ENCODE measurements around the gene RNF217.

Gene RNF217

GRCh38 chr6:124953808-124954207 is 8.4 kb upstream of the RNF217 start:
- Histone ChIP-seq H2AFZ (ENCODE audit: low read length) (no peak overlapping the region), H4K20me1 (ENCODE audit: insufficient read depth, low read length, poor library complexity, severe bottlenecking) (no peaks in the 10 kb centered on the region), H3K4me2 (ENCODE audit: low read depth, low read length, poor library complexity, severe bottlenecking) (no peak overlapping the region), H3F3A (ENCODE audit: low read depth) (no peaks in the 10 kb centered on the region), H3K4me1 (ENCODE audit: insufficient read depth, low read length, poor library complexity, severe bottlenecking) (no peaks in the 10 kb centered on the region), H3K36me3 (ENCODE audit: insufficient read depth, low read length) (no peaks in the 10 kb centered on the region), H3K9ac (ENCODE audit: low read depth, low read length, poor library complexity, severe bottlenecking) (no peak overlapping the region), H3K4me3 (ENCODE audit: low read length, poor library complexity, severe bottlenecking) (no peak overlapping the region), H3K9me2 (replicated peaks; ENCODE audit: low read depth, low read length) (no peaks in the 10 kb centered on the region), H3K79me2 (ENCODE audit: insufficient read depth, low read length) (no peaks in the 10 kb centered on the region), H3K27me3 (ENCODE audit: insufficient read depth, low read length, poor library complexity, severe bottlenecking) (no peaks in the 10 kb centered on the region), H3K9me3 (ENCODE audit: insufficient read depth, low read depth, low read length) (no peaks in the 10 kb centered on the region)
- TF ChIP-seq EZH2phosphoT487 (IDR thresholded peaks at IDR 0.05; ENCODE audit: borderline replicate concordance) = no peak
- TF ChIP-seq, protein P1, sequence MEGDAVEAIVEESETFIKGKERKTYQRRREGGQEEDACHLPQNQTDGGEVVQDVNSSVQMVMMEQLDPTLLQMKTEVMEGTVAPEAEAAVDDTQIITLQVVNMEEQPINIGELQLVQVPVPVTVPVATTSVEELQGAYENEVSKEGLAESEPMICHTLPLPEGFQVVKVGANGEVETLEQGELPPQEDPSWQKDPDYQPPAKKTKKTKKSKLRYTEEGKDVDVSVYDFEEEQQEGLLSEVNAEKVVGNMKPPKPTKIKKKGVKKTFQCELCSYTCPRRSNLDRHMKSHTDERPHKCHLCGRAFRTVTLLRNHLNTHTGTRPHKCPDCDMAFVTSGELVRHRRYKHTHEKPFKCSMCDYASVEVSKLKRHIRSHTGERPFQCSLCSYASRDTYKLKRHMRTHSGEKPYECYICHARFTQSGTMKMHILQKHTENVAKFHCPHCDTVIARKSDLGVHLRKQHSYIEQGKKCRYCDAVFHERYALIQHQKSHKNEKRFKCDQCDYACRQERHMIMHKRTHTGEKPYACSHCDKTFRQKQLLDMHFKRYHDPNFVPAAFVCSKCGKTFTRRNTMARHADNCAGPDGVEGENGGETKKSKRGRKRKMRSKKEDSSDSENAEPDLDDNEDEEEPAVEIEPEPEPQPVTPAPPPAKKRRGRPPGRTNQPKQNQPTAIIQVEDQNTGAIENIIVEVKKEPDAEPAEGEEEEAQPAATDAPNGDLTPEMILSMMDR (conservative IDR thresholded peaks at IDR 0.05; ENCODE audit: low read length) = no peak

DNA sequence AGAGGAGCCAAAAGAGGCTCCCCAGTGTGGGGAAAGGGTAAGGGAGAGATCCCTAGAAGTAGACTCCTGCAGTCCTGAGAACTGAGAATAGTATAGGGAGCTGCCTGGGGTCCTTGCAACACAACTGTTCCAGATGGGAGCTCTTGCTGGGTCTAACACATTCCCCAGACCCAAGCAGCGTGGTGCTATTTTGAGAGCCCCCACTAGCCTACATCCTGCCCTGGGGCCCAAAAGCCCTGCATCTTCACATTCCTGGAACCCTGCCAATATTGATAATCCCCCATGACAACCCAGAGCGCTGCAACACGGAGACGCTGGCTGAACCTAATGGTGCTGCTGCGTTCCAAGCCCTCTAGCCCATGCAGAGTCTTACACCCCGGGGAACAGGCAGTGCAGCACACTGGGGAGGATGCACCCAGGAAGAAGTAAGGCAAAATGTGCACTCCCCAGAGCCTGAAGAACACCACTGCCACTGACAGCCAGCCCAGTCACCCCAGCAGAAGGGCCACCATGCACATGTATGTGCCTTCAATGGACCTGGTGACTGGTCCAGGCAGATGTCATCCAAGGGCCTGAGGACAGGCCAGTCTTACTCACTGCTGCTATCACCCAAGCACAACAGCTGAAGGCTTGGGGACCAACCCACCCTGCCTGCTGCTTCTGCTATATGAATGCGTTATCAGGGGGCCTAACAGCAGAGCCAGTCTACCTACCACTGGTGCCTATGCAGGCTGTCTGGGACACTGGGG is 7.0 kb upstream of the RNF217 start:
- Histone ChIP-seq H3K9ac (ENCODE audit: low read depth, low read length, poor library complexity, severe bottlenecking) (no peak overlapping the region), H3K27me3 (ENCODE audit: insufficient read depth, low read length, poor library complexity, severe bottlenecking) (no peaks in the 10 kb centered on the region), H3K4me3 (ENCODE audit: low read length, poor library complexity, severe bottlenecking) (no peak overlapping the region), H3K4me1 (ENCODE audit: insufficient read depth, low read length, poor library complexity, severe bottlenecking) (no peaks in the 10 kb centered on the region), H4K20me1 (ENCODE audit: insufficient read depth, low read length, poor library complexity, severe bottlenecking) (no peaks in the 10 kb centered on the region), H3K79me2 (ENCODE audit: insufficient read depth, low read length) (no peaks in the 10 kb centered on the region), H3K9me3 (ENCODE audit: insufficient read depth, low read depth, low read length) (no peaks in the 10 kb centered on the region), H2AFZ (ENCODE audit: low read length) (no peak overlapping the region), H3F3A (ENCODE audit: low read depth) (no peaks in the 10 kb centered on the region), H3K4me2 (ENCODE audit: low read depth, low read length, poor library complexity, severe bottlenecking) (no peak overlapping the region), H3K36me3 (ENCODE audit: insufficient read depth, low read length) (no peaks in the 10 kb centered on the region), H3K9me2 (replicated peaks; ENCODE audit: low read depth, low read length) (no peaks in the 10 kb centered on the region)
- TF ChIP-seq, protein P1 (conservative IDR thresholded peaks at IDR 0.05; ENCODE audit: low read length) = no peak
- TF ChIP-seq EZH2phosphoT487 (IDR thresholded peaks at IDR 0.05; ENCODE audit: borderline replicate concordance) = no peak

DNA sequence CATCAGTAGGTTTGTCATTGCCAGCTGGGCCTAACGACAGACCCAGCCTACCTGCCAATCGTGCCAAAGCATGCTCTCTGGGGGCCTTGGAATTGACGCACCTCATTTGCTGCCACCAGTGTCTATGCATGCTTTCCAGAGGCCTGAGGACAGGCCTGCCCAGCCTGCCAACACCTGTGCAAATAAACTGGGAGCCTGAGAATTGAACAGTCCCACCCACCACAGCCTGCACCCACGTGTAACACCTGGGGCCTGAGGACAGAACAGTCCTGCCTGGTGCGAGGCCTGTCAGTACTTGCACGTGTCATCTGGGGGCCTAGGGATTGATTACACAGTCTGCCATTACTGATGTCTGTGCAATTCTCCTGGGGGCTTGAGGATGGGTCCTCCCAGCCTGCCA is 6.2 kb upstream of the RNF217 start:
- H4K20me1 ChIP-seq (ENCODE audit: insufficient read depth, low read length, poor library complexity, severe bottlenecking) = no peaks in the 10 kb centered on the region
- no peaks in the 10 kb centered on the region for H3K9me3 ChIP-seq (ENCODE audit: insufficient read depth, low read depth, low read length)
- H2AFZ ChIP-seq (ENCODE audit: low read length) = no peak overlapping the region
- H3K4me3 ChIP-seq (ENCODE audit: low read length, poor library complexity, severe bottlenecking) = no peak overlapping the region
- no peaks in the 10 kb centered on the region for H3F3A ChIP-seq (ENCODE audit: low read depth)
- no peak overlapping the region for H3K9ac ChIP-seq (ENCODE audit: low read depth, low read length, poor library complexity, severe bottlenecking)
- H3K27me3 ChIP-seq (ENCODE audit: insufficient read depth, low read length, poor library complexity, severe bottlenecking) = no peaks in the 10 kb centered on the region
- H3K4me1 ChIP-seq (ENCODE audit: insufficient read depth, low read length, poor library complexity, severe bottlenecking) = no peaks in the 10 kb centered on the region
- no peaks in the 10 kb centered on the region for H3K79me2 ChIP-seq (ENCODE audit: insufficient read depth, low read length)
- no peaks in the 10 kb centered on the region for H3K36me3 ChIP-seq (ENCODE audit: insufficient read depth, low read length)
- H3K4me2 ChIP-seq (ENCODE audit: low read depth, low read length, poor library complexity, severe bottlenecking) = no peak overlapping the region
- H3K9me2 ChIP-seq (replicated peaks; ENCODE audit: low read depth, low read length) = no peaks in the 10 kb centered on the region
- TF ChIP-seq, protein P1 (conservative IDR thresholded peaks at IDR 0.05; ENCODE audit: low read length) = no peak
- TF ChIP-seq EZH2phosphoT487 (IDR thresholded peaks at IDR 0.05; ENCODE audit: borderline replicate concordance) = no peak

Data from Loucy (cell line).